HepG2 (cell line): ENCODE data around the gene ZNF428. TPM values are rescaled to one million over a fixed set of nuclear protein-coding genes. Genes with fewer than 3 reads are reported as not detected.

Experiments
- ATAC-seq: fragments of 200-7000 bp; cut with Tn5 transposase; 3 replicates; pipeline ENCODE4 v1.9.1; 2020; ENCODE audit warnings: mild to moderate bottlenecking, moderate library complexity
- BruUV-seq: library from RNA; stranded (reverse); fragments of 400-500 nt; replicated peaks from 2 replicates; lab custom pipeline; 2021; lab: Mats Ljungman, UMichigan
- CTCF ChIA-PET: fragments of 300-600 bp; formaldehyde crosslinking; extraction: SDS; loops from one replicate; lab custom pipeline; 2021; ENCODE audit warnings: low total read pairs, inconsistent platforms, low intra/inter-chr PET ratio; lab: Yijun Ruan, JAX
- POLR2A ChIA-PET: fragments of 350-600 bp; sonication (Branson Sonifier 250); formaldehyde crosslinking; loops from one replicate; lab custom pipeline; 2020; ENCODE audit warnings: antibody characterized with exemption, inconsistent platforms; lab: Yijun Ruan, JAX
- DNase-seq: peaks from one replicate; pipeline ENCODE4 v3.0.0-alpha.2; 2015; ENCODE audit warnings: low spot score
- FAIRE-seq: peaks from 3 replicates; lab custom pipeline; 2011; peaks lifted over from hg19 to GRCh38; lab: Jason Lieb, UNC
- H2AFZ ChIP-seq: one replicate; pipeline ENCODE4 v1.6.1; 2011; ENCODE audit warnings: low read length, inconsistent platforms
- H3K27ac ChIP-seq: fragments of 300-600 bp; 3 replicates; pipeline ENCODE4 v1.8.0; 2011; ENCODE audit warnings: mixed run types, mild to moderate bottlenecking, mixed read lengths, low read length, inconsistent platforms; ENCODE audit not compliant: insufficient read depth; ENCODE audit errors: extremely low read length
- H3K27me3 ChIP-seq, 2 experiments: fragments of 200-600 bp in 1 of 2; 2 replicates in 1 of 2; 3 replicates in 1 of 2; pipeline versions ENCODE4 v1.6.0 to v1.8.0; 2011; ENCODE audit warnings: low read length in 2 of 2, mild to moderate bottlenecking in 2 of 2, moderate library complexity in 2 of 2, inconsistent platforms in 1 of 2; ENCODE audit not compliant: insufficient read depth in 2 of 2, control insufficient read depth in 1 of 2
- H3K36me3 ChIP-seq, 2 experiments: fragments of 200-600 bp in 1 of 2; replicated peaks in 1 of 2; 2 replicates in 1 of 2; 3 replicates in 1 of 2; pipeline versions ENCODE4 v1.5.1 to v1.8.0; 2011; ENCODE audit warnings: low read length in 2 of 2, inconsistent platforms in 1 of 2; ENCODE audit not compliant: insufficient read depth in 2 of 2, control insufficient read depth in 1 of 2
- H3K4me1 ChIP-seq: 2 replicates; pipeline ENCODE4 v1.5.1; 2012; ENCODE audit warnings: low read length, inconsistent platforms; ENCODE audit not compliant: insufficient read depth
- H3K4me2 ChIP-seq: 2 replicates; pipeline ENCODE4 v1.6.0; 2011; ENCODE audit warnings: low read depth, low read length, inconsistent platforms
- H3K4me3 ChIP-seq, 3 experiments: fragments of 200-600 bp in 1 of 3; sonication (generic), shearing (Covaris generic) in 1 of 3; replicated peaks in 1 of 3; 2 replicates each; pipeline ENCODE4 v1.5.1; 2011 to 2016; ENCODE audit warnings: low read length in 3 of 3, inconsistent platforms in 2 of 3, low read depth in 2 of 3, mild to moderate bottlenecking in 2 of 3, control low read depth in 1 of 3, mixed read lengths in 1 of 3; ENCODE audit not compliant: insufficient read depth in 1 of 3
- H3K79me2 ChIP-seq: one replicate; pipeline ENCODE4 v1.6.1; 2011; ENCODE audit warnings: low read length, inconsistent platforms; ENCODE audit not compliant: insufficient read depth
- H3K9ac ChIP-seq: 2 replicates; pipeline ENCODE4 v1.6.0; 2011; ENCODE audit warnings: mild to moderate bottlenecking, low read depth, low read length, inconsistent platforms; ENCODE audit not compliant: insufficient read depth
- H3K9me3 ChIP-seq: 2 replicates; pipeline ENCODE4 v1.5.1; 2012; ENCODE audit warnings: mild to moderate bottlenecking, low read length
- H4K20me1 ChIP-seq: 2 replicates; pipeline ENCODE4 v1.6.0; 2011; ENCODE audit warnings: inconsistent platforms, mild to moderate bottlenecking, low read length, moderate library complexity; ENCODE audit not compliant: insufficient read depth
- BORCS8-MEF2B ChIP-seq: sonication (generic); formaldehyde crosslinking; IDR thresholded peaks from 2 replicates; pipeline ENCODE4 v1.8.0; 2022; ENCODE audit warnings: mild to moderate bottlenecking, missing genetic modification reagents
- GRHL1 ChIP-seq: sonication (generic); formaldehyde crosslinking; conservative IDR thresholded peaks from 2 replicates; pipeline ENCODE4 v1.8.0; 2022; ENCODE audit warnings: missing genetic modification reagents
- NR2F1 ChIP-seq, 2 experiments: fragments of 450-650 bp in 1 of 2; formaldehyde crosslinking in 1 of 2; IDR thresholded peaks; 2 replicates each; pipeline versions ENCODE4 v1.5.0 to v1.6.1; 2016 to 2020; ENCODE audit warnings: mild to moderate bottlenecking in 1 of 2, missing compliant biosample characterization in 1 of 2, missing genetic modification reagents in 1 of 2, moderate library complexity in 1 of 2
- SOX6 ChIP-seq, 2 experiments: fragments of 450-650 bp in 1 of 2; sonication (generic) in 1 of 2; formaldehyde crosslinking in 1 of 2; IDR thresholded peaks; 2 replicates each; pipeline versions ENCODE4 v1.4.0 to v1.6.1; 2017 to 2020; ENCODE audit warnings: antibody characterized with exemption in 1 of 2, mild to moderate bottlenecking in 1 of 2, missing genetic modification reagents in 1 of 2
- SRSF4 ChIP-seq: fragments of 200-400 bp; formaldehyde crosslinking; IDR thresholded peaks from one replicate; pipeline ENCODE4 v1.6.1; 2018; ENCODE audit warnings: mild to moderate bottlenecking, low read depth, low read length, moderate library complexity; ENCODE audit not compliant: poor library complexity, severe bottlenecking
- ZNF101 ChIP-seq: sonication (generic); formaldehyde crosslinking; IDR thresholded peaks from 2 replicates; pipeline ENCODE4 v1.4.0; 2020; ENCODE audit warnings: mild to moderate bottlenecking, low read depth, missing genetic modification reagents, borderline replicate concordance
- ZNF234 ChIP-seq: sonication (generic); formaldehyde crosslinking; conservative IDR thresholded peaks from 2 replicates; pipeline ENCODE4 v1.5.1; 2020; ENCODE audit warnings: mild to moderate bottlenecking, missing genetic modification reagents
- WGBS: methylation state at CpG from one replicate; pipeline ENCODE4 v1.1.6; 2017; ENCODE audit warnings: low lambda C conversion rate; 5-methylcytosine and 5-hydroxymethylcytosine counted together
- in situ Hi-C: cut with HindIII; loops from 2 replicates; pipeline ENCODE4 v1.10.0; 2017; ENCODE audit warnings: low pct_unique_long_range_greater_than_20kb; ENCODE audit not compliant: extremely low pct_ligation_motif_present
- intact Hi-C: fragments of 100-400 bp; cut with micrococcal nuclease; formaldehyde crosslinking; loops from one replicate; pipeline ENCODE4 v1.10.0; 2022; ENCODE audit not compliant: unreplicated experiment
- polyA plus RNA-seq, 8 experiments: library from polyadenylated mRNA; depleted of rRNA in 3 of 8; stranded (reverse) in 7 of 8; unstranded in 1 of 8; fragments of >200 nt; fragmentation: Illumina TruSeq in 4 of 8; extraction: Trizol in 4 of 8; gene quantifications; 2 replicates each; pipeline versions ENCODE4 v1.2.1 to v1.2.3, GENCODE V29; 2011 to 2016; ENCODE audit warnings: low read depth in 4 of 8, missing spikeins in 1 of 8, mixed read lengths in 1 of 8; ENCODE audit not compliant: insufficient read depth in 1 of 8
- total RNA-seq, 5 experiments: library from RNA; depleted of rRNA; stranded (reverse); fragments of >200 nt; fragmentation: Illumina TruSeq; extraction: Trizol; gene quantifications; 2 replicates each; pipeline ENCODE4 v1.2.3, GENCODE V29; 2016; ENCODE audit warnings: low read depth in 1 of 5
- TF ChIP-seq, protein P1 (sequence below): sonication (generic); formaldehyde crosslinking; IDR thresholded peaks from 2 replicates; pipeline ENCODE4 v1.5.0; 2020; ENCODE audit warnings: mild to moderate bottlenecking, missing genetic modification reagents, borderline replicate concordance

The ZNF428 gene
- total and polyA plus RNA-seq, 2 of the 13 experiments (the other 11 are each of a cell fraction or from before 2014, with no cell fraction given), result 10.4 to 26.9 TPM

- TF ChIP-seq GRHL1, result no peak
- TF ChIP-seq, all 625 proteins: peak for 3
Measured at GRCh38 chr19:43641333-43641732, 21.9 kb upstream of the ZNF428 start (continued).

GRCh38 chr19:43640424-43640757, 21.0 kb upstream of the ZNF428 start:
- Histone ChIP-seq H3K36me3 (no peaks in the 10 kb centered on the region), H3K4me1 (peaks cover 47% of the 10 kb centered on the region), H3K4me2 (peak overlapping the region; percentile 88), H3K9ac (peak overlapping the region; percentile 62), H3K4me3 (peak overlapping the region in 2 of 3 experiments; percentile 83 to 84; a peak in 5 of 6 replicates), H3K9me3 (no peaks in the 10 kb centered on the region), H4K20me1 (no peaks in the 10 kb centered on the region), H2AFZ (no peak overlapping the region), H3K27me3 (no peaks in the 10 kb centered on the region), H3K27ac (no peak overlapping the region), H3K79me2 (no peaks in the 10 kb centered on the region)
- in situ Hi-C loops, result no loop called here
- FAIRE-seq (no peak), ATAC-seq (no peak; the same call in 2 of the 3 replicates), DNase-seq (no peak)
- ChIA-PET POLR2A (no interaction called here), CTCF (no interaction called here)
- no TSS peak for BruUV-seq
- intact Hi-C loops, result no loop called here
- 9% methylated on average over 6 of the region's 9 CpGs for WGBS
- 0 out of 2 replicates have a peak, but pooled peaks have one; percentile 12 for TF ChIP-seq ZNF234
- no peak for TF ChIP-seq SRSF4
- 0 out of 4 replicates have a peak, but pooled peaks of 1 of the 2 experiments have one; percentile 16 for TF ChIP-seq NR2F1 (CRISPR knock-in tag; IDR thresholded peaks at IDR 0.05)
- no peak for TF ChIP-seq SOX6 (IDR thresholded peaks at IDR 0.05)
- TF ChIP-seq SOX6 (CRISPR knock-in tag; IDR thresholded peaks at IDR 0.05), result 0 out of 2 replicates have a peak, but pooled peaks have one; percentile 11
- 0 out of 2 replicates have a peak, but pooled peaks have one; percentile 10 for TF ChIP-seq BORCS8-MEF2B (CRISPR knock-in tag)
- TF ChIP-seq, protein P1, sequence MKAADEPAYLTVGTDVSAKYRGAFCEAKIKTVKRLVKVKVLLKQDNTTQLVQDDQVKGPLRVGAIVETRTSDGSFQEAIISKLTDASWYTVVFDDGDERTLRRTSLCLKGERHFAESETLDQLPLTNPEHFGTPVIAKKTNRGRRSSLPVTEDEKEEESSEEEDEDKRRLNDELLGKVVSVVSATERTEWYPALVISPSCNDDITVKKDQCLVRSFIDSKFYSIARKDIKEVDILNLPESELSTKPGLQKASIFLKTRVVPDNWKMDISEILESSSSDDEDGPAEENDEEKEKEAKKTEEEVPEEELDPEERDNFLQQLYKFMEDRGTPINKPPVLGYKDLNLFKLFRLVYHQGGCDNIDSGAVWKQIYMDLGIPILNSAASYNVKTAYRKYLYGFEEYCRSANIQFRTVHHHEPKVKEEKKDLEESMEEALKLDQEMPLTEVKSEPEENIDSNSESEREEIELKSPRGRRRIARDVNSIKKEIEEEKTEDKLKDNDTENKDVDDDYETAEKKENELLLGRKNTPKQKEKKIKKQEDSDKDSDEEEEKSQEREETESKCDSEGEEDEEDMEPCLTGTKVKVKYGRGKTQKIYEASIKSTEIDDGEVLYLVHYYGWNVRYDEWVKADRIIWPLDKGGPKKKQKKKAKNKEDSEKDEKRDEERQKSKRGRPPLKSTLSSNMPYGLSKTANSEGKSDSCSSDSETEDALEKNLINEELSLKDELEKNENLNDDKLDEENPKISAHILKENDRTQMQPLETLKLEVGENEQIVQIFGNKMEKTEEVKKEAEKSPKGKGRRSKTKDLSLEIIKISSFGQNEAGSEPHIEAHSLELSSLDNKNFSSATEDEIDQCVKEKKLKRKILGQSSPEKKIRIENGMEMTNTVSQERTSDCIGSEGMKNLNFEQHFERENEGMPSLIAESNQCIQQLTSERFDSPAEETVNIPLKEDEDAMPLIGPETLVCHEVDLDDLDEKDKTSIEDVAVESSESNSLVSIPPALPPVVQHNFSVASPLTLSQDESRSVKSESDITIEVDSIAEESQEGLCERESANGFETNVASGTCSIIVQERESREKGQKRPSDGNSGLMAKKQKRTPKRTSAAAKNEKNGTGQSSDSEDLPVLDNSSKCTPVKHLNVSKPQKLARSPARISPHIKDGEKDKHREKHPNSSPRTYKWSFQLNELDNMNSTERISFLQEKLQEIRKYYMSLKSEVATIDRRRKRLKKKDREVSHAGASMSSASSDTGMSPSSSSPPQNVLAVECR (CRISPR knock-in tag), result 0 out of 2 replicates have a peak, but pooled peaks have one; percentile 2
- no peak for TF ChIP-seq ZNF101 (CRISPR knock-in tag)
